H9 (cell line): Measurements from ENCODE around the gene LDLRAD4. TPM values are rescaled to one million over a fixed set of nuclear protein-coding genes. Genes with fewer than 3 reads are reported as not detected.

Experiments used
- DNase-seq: peaks from one replicate; pipeline ENCODE4 v3.0.0-alpha.2; 2017
- H2AFZ ChIP-seq: one replicate; pipeline ENCODE4 v1.6.1; 2013; ENCODE audit warnings: mild to moderate bottlenecking, low read length, control low read depth, moderate library complexity
- H2AK5ac ChIP-seq: 2 replicates; pipeline ENCODE4 v1.6.1; 2013; ENCODE audit warnings: low read length, control low read depth, mixed read lengths; ENCODE audit not compliant: insufficient read length
- H2BK120ac ChIP-seq: one replicate; pipeline ENCODE4 v1.6.1; 2013; ENCODE audit warnings: low read depth, mild to moderate bottlenecking, low read length, control low read depth, inconsistent platforms; ENCODE audit not compliant: poor library complexity, severe bottlenecking
- H2BK12ac ChIP-seq: 2 replicates; pipeline ENCODE4 v1.6.1; 2013; ENCODE audit warnings: low read length, control low read depth, mixed read lengths, low read depth; ENCODE audit not compliant: insufficient read length
- H2BK15ac ChIP-seq: 2 replicates; pipeline ENCODE4 v1.6.1; 2013; ENCODE audit warnings: low read depth, low read length, control low read depth
- H2BK20ac ChIP-seq: one replicate; pipeline ENCODE4 v1.6.1; 2013; ENCODE audit warnings: low read depth, mild to moderate bottlenecking, low read length, control low read depth, inconsistent platforms; ENCODE audit not compliant: poor library complexity, severe bottlenecking
- H2BK5ac ChIP-seq: 2 replicates; pipeline ENCODE4 v1.6.1; 2013; ENCODE audit warnings: low read length, control low read depth, mixed read lengths; ENCODE audit not compliant: insufficient read length
- H3K14ac ChIP-seq: 2 replicates; pipeline ENCODE4 v1.6.1; 2013; ENCODE audit warnings: low read length, control low read depth; ENCODE audit not compliant: insufficient read depth
- H3K18ac ChIP-seq: 2 replicates; pipeline ENCODE4 v1.6.1; 2013; ENCODE audit warnings: low read depth, mild to moderate bottlenecking, mixed read lengths, low read length, control low read depth; ENCODE audit not compliant: insufficient read length
- H3K23ac ChIP-seq: 2 replicates; pipeline ENCODE4 v1.6.1; 2013; ENCODE audit warnings: low read length, control low read depth, mixed read lengths, low read depth; ENCODE audit not compliant: insufficient read length
- H3K23me2 ChIP-seq: 2 replicates; pipeline ENCODE4 v1.6.1; 2013; ENCODE audit warnings: low read depth, mild to moderate bottlenecking, mixed read lengths, low read length, control low read depth; ENCODE audit not compliant: insufficient read length, poor library complexity, severe bottlenecking
- H3K27ac ChIP-seq: 2 replicates; pipeline ENCODE4 v1.5.1; 2013; ENCODE audit warnings: low read length, control low read depth, mixed read lengths, low read depth; ENCODE audit not compliant: insufficient read length
- H3K27me3 ChIP-seq: 2 replicates; pipeline ENCODE4 v1.6.1; 2013; ENCODE audit warnings: low read length, control low read depth, inconsistent platforms; ENCODE audit not compliant: insufficient read depth
- H3K4ac ChIP-seq: 2 replicates; pipeline ENCODE4 v1.6.1; 2013; ENCODE audit warnings: low read depth, mild to moderate bottlenecking, control low read depth, inconsistent platforms, low read length, moderate library complexity
- H3K4me1 ChIP-seq: 2 replicates; pipeline ENCODE4 v1.6.1; 2013; ENCODE audit warnings: low read length, control low read depth, inconsistent platforms; ENCODE audit not compliant: insufficient read depth
- H3K4me2 ChIP-seq: 2 replicates; pipeline ENCODE4 v1.6.1; 2013; ENCODE audit warnings: low read length, control low read depth, mixed read lengths; ENCODE audit not compliant: insufficient read length, insufficient read depth
- H3K56ac ChIP-seq: 2 replicates; pipeline ENCODE4 v1.6.1; 2013; ENCODE audit warnings: low read depth, mild to moderate bottlenecking, mixed read lengths, low read length, control low read depth; ENCODE audit not compliant: insufficient read length
- H3K79me1 ChIP-seq: 2 replicates; pipeline ENCODE4 v1.6.1; 2013; ENCODE audit warnings: low read depth, mild to moderate bottlenecking, moderate library complexity, low read length, control low read depth, inconsistent platforms; ENCODE audit not compliant: insufficient read depth, poor library complexity, severe bottlenecking
- H3K79me2 ChIP-seq: 2 replicates; pipeline ENCODE4 v1.6.1; 2013; ENCODE audit warnings: low read length, control low read depth, inconsistent platforms; ENCODE audit not compliant: insufficient read depth
- H3K9ac ChIP-seq: 2 replicates; pipeline ENCODE4 v1.6.1; 2013; ENCODE audit warnings: low read length, control low read depth, mixed read lengths; ENCODE audit not compliant: insufficient read length; ENCODE audit errors: extremely low read depth
- H3K9me3 ChIP-seq: one replicate; pipeline ENCODE4 v1.6.1; 2013; ENCODE audit warnings: low read depth, low read length, inconsistent platforms; ENCODE audit not compliant: control insufficient read depth
- H3T11ph ChIP-seq: one replicate; pipeline ENCODE4 v1.6.1; 2013; ENCODE audit warnings: mild to moderate bottlenecking, low read length, control low read depth, inconsistent platforms
- H4K20me1 ChIP-seq: one replicate; pipeline ENCODE4 v1.6.1; 2013; ENCODE audit not compliant: control insufficient read depth, insufficient read length, insufficient read depth
- H4K5ac ChIP-seq: 2 replicates; pipeline ENCODE4 v1.6.1; 2013; ENCODE audit warnings: low read depth, mild to moderate bottlenecking, mixed read lengths, low read length, control low read depth; ENCODE audit not compliant: insufficient read length
- H4K8ac ChIP-seq: replicated peaks from 2 replicates; pipeline ENCODE4 v1.6.1; 2013; ENCODE audit warnings: low read length, control low read depth, mixed read lengths, low read depth; ENCODE audit not compliant: insufficient read length
- H4K91ac ChIP-seq: 2 replicates; pipeline ENCODE4 v1.6.1; 2013; ENCODE audit warnings: low read depth, mild to moderate bottlenecking, moderate library complexity, mixed read lengths, low read length, control low read depth; ENCODE audit not compliant: insufficient read length
- H3K27ac Mint-ChIP-seq, 3 experiments: 2 replicates in 2 of 3; 3 replicates in 1 of 3; pipeline ENCODE4 v1.8.0; 2020 to 2021; ENCODE audit warnings: mixed read lengths in 3 of 3, mild to moderate bottlenecking in 1 of 3, moderate library complexity in 1 of 3
- H3K27me3 Mint-ChIP-seq: 2 replicates; pipeline ENCODE4 v1.8.0; 2021; ENCODE audit warnings: low read depth, mild to moderate bottlenecking, moderate library complexity, mixed read lengths
- H3K36me3 Mint-ChIP-seq, 3 experiments: 2 replicates in 2 of 3; 3 replicates in 1 of 3; pipeline ENCODE4 v1.8.0; 2020 to 2021; ENCODE audit warnings: low read depth in 3 of 3, mixed read lengths in 3 of 3; ENCODE audit not compliant: insufficient read depth in 1 of 3
- H3K4me1 Mint-ChIP-seq, 2 experiments: 2 replicates each; pipeline ENCODE4 v1.8.0; 2020; ENCODE audit warnings: mixed read lengths in 2 of 2
- H3K4me3 Mint-ChIP-seq, 2 experiments: 2 replicates in 1 of 2; 3 replicates in 1 of 2; pipeline ENCODE4 v1.8.0; 2020 to 2021; ENCODE audit warnings: mild to moderate bottlenecking in 2 of 2, mixed read lengths in 2 of 2, moderate library complexity in 1 of 2
- H3K9me3 Mint-ChIP-seq, 2 experiments: 2 replicates in 1 of 2; 3 replicates in 1 of 2; pipeline ENCODE4 v1.8.0; 2020; ENCODE audit warnings: mild to moderate bottlenecking in 2 of 2, mixed read lengths in 2 of 2, moderate library complexity in 1 of 2
- CTCF ChIP-seq: fragments of 200-600 bp; sonication (generic); conservative IDR thresholded peaks from 3 replicates; pipeline ENCODE4 v1.8.0; 2021; ENCODE audit warnings: antibody characterized with exemption, mild to moderate bottlenecking
- WGBS: extraction: QIAGEN DNeasy Blood & Tissue Kit; methylation state at CpG from one replicate; pipeline ENCODE4 v1.1.7; 2013; ENCODE audit warnings: missing lambda C conversion rate, low lambda C conversion rate, mixed read lengths; ENCODE audit not compliant: insufficient read length; ENCODE audit errors: extremely low coverage; 5-methylcytosine and 5-hydroxymethylcytosine counted together
- total RNA-seq: library from RNA; stranded (reverse); gene quantifications from 2 replicates; pipeline ENCODE4 v1.2.1, GENCODE V29; 2021

LDLRAD4 gene
- total RNA-seq, 1 experiment from 2014 or later: 3.9 TPM

GRCh38 chr18:13633700-13634099 lies 415.1 kb downstream of the LDLRAD4 start:
- Histone ChIP-seq H3K14ac (no peak overlapping the region), H2BK12ac (no peak overlapping the region), H3K9ac (no peak overlapping the region), H2AK5ac (no peak overlapping the region), H2BK15ac (no peak overlapping the region), H3K4me2 (no peak overlapping the region), H4K91ac (no peak overlapping the region), H2BK20ac (no peak overlapping the region), H3K9me3 (no peaks in the 10 kb centered on the region), H3K56ac (no peak overlapping the region), H3K27ac (no peak overlapping the region), H3K79me1 (no peaks in the 10 kb centered on the region), H4K8ac (no peak overlapping the region), H2AFZ (no peak overlapping the region), H3T11ph (no peak overlapping the region), H4K5ac (no peak overlapping the region), H3K79me2 (no peaks in the 10 kb centered on the region), H2BK5ac (no peak overlapping the region), H3K23me2 (no peaks in the 10 kb centered on the region), H2BK120ac (no peak overlapping the region), H3K23ac (no peak overlapping the region), H3K27me3 (no peaks in the 10 kb centered on the region), H3K4ac (no peak overlapping the region), H4K20me1 (no peaks in the 10 kb centered on the region), H3K4me1 (no peaks in the 10 kb centered on the region), H3K18ac (no peak overlapping the region)
- H3K27me3 Mint-ChIP-seq: no peaks in the 10 kb centered on the region
- TF ChIP-seq CTCF: no peak
- H3K36me3 Mint-ChIP-seq: no peaks in the 10 kb centered on the region; a peak in 1 of 7 replicates
- no peak overlapping the region for H3K4me3 Mint-ChIP-seq
- no peak for DNase-seq
- peaks cover 12 to 16% of the 10 kb centered on the region in 2 experiments for H3K9me3 Mint-ChIP-seq
- H3K4me1 Mint-ChIP-seq: peaks cover 8% of the 10 kb centered on the region in 2 experiments
- no peak overlapping the region for H3K27ac Mint-ChIP-seq
- WGBS: no CpG with 5 or more reads among the region's 5 CpGs
